ENCODE data around the gene PLAGL1. TPM values are rescaled to one million over a fixed set of nuclear protein-coding genes. Genes with fewer than 3 reads are reported as not detected.

The PLAGL1 gene
- total and polyA plus RNA-seq, 2 of the 8 experiments (the other 6 are each of a cell fraction or from before 2014, with no cell fraction given) = 0.94 to 1.1 TPM

GRCh38 chr6:143929975-143930374, 78.1 kb downstream of the PLAGL1 start:
- Histone ChIP-seq H3K4ac (replicated peaks; ENCODE audit: insufficient read length, low read depth, low read length) (no peak overlapping the region), H2BK5ac (ENCODE audit: low read depth, low read length) (no peak overlapping the region), H3K27ac (ENCODE audit: low read depth, low read length) (no peak overlapping the region), H2BK120ac (replicated peaks; ENCODE audit: low read depth, low read length) (no peak overlapping the region), H3K79me1 (ENCODE audit: low read depth, low read length) (no peaks in the 10 kb centered on the region), H3K23me2 (ENCODE audit: low read depth, low read length) (no peaks in the 10 kb centered on the region), H2AK5ac (ENCODE audit: low read depth, low read length) (no peak overlapping the region), H3K27me3 (replicated peaks in 1 of 4; ENCODE audit: control insufficient read depth in 3 of 4, extremely low read depth in 1 of 4, insufficient read depth in 3 of 4, low read length in 3 of 4) (no peaks in the 10 kb centered on the region), H3K79me2 (ENCODE audit: control insufficient read depth in 1 of 2, insufficient read depth in 2 of 2, low read length in 2 of 2) (no peaks in the 10 kb centered on the region), H3K18ac (ENCODE audit: extremely low read depth, low read length) (no peak overlapping the region), H2BK20ac (ENCODE audit: low read length) (no peak overlapping the region), H3K23ac (ENCODE audit: insufficient read length) (no peak overlapping the region), H4K91ac (replicated peaks; ENCODE audit: insufficient read length, low read length) (no peak overlapping the region), H3K4me3 (ENCODE audit: extremely low read depth in 1 of 4, insufficient read depth in 2 of 4, low read depth in 3 of 4, low read length in 4 of 4) (no peak overlapping the region), H3K56ac (replicated peaks; ENCODE audit: insufficient read length, low read depth, low read length) (no peak overlapping the region), H3K9me3 (ENCODE audit: insufficient read depth in 2 of 2, low read depth in 1 of 2, low read length in 1 of 2) (peaks cover 0 to 8% of the 10 kb centered on the region in 2 experiments; a peak in 2 of 4 replicates), H2AFZ (ENCODE audit: low read length) (no peak overlapping the region), H4K5ac (ENCODE audit: insufficient read length, low read depth, low read length) (no peak overlapping the region), H3K4me2 (ENCODE audit: insufficient read depth in 1 of 2, low read depth in 2 of 2, low read length in 2 of 2) (no peak overlapping the region), H3K4me1 (replicated peaks in 1 of 4; ENCODE audit: control insufficient read depth in 3 of 4, insufficient read depth in 4 of 4, low read length in 3 of 4) (peaks cover 0 to 2% (median 0%) of the 10 kb centered on the region in 4 experiments; a peak in 1 of 7 replicates), H3K36me3 (ENCODE audit: control insufficient read depth in 2 of 4, insufficient read depth in 4 of 4, low read length in 3 of 4) (no peaks in the 10 kb centered on the region), H2BK12ac (ENCODE audit: low read depth, low read length) (no peak overlapping the region), H4K20me1 (replicated peaks in 1 of 2; ENCODE audit: control insufficient read depth in 1 of 2, insufficient read depth in 2 of 2, low read length in 2 of 2) (no peaks in the 10 kb centered on the region), H3K9ac (replicated peaks in 1 of 4; ENCODE audit: extremely low read depth in 1 of 4, low read depth in 3 of 4, low read length in 3 of 4) (no peak overlapping the region), H2BK15ac (ENCODE audit: low read length) (no peak overlapping the region), H4K8ac (ENCODE audit: extremely low read depth, insufficient read depth, low read length) (no peak overlapping the region), H3K14ac (ENCODE audit: insufficient read length) (no peak overlapping the region)
- TF ChIP-seq CHD1 (IDR thresholded peaks at IDR 0.05; ENCODE audit: low read depth, low read length) (no peak), RBBP5 (IDR thresholded peaks at IDR 0.05; ENCODE audit: borderline replicate concordance, low read depth, low read length) (no peak), NANOG (IDR thresholded peaks at IDR 0.05; ENCODE audit: insufficient read depth, low read depth, low read length, poor library complexity, severe bottlenecking) (peak; percentile 76), FOSL1 (IDR thresholded peaks at IDR 0.05; ENCODE audit: insufficient read depth, low read depth, low read length) (no peak), SUZ12 (IDR thresholded peaks at IDR 0.05; ENCODE audit: low read length) (no peak), KDM5A (IDR thresholded peaks at IDR 0.05; ENCODE audit: low read length) (no peak)
- ChIA-PET POLR2A (ENCODE audit: partially characterized antibody) (interaction anchor here (1.1 kb wide), 1 partner anchor 86 kb away, joined by 3 read pairs; the partner anchor contains the start of gene LTV1), CTCF (ENCODE audit: partially characterized antibody) (interaction anchor here (1.0 kb wide), 1 partner anchor 9 kb away, joined by 3 read pairs; no protein-coding TSS in a partner anchor)
- FAIRE-seq (no peak), DNase-seq (ENCODE audit: low read depth in 1 of 2, low spot score in 2 of 2) (no peak)
